Prostate gland (tissue), 2 donors: ENCODE measurements around the gene OSER1.

ENCODE experiments used
- CTCF ChIP-seq, 4 experiments: fragments of 200-600 bp in 2 of 4; fragments of 450-650 bp in 2 of 4; sonication (generic) in 2 of 4; IDR thresholded peaks; 1 replicate in 3 of 4; 2 replicates in 1 of 4; pipeline ENCODE4 v1.5.1; 2016 to 2019; ENCODE audit warnings: antibody characterized with exemption in 4 of 4, mild to moderate bottlenecking in 2 of 4, moderate library complexity in 2 of 4
- POLR2A ChIP-seq: fragments of 450-650 bp; IDR thresholded peaks from one replicate; pipeline ENCODE4 v1.6.1; 2016; ENCODE audit warnings: antibody characterized with exemption, mild to moderate bottlenecking
- POLR2AphosphoS5 ChIP-seq: sonication (generic); formaldehyde crosslinking; IDR thresholded peaks from one replicate; pipeline ENCODE4 v1.6.1; 2017; ENCODE audit warnings: antibody characterized with exemption

DNA sequence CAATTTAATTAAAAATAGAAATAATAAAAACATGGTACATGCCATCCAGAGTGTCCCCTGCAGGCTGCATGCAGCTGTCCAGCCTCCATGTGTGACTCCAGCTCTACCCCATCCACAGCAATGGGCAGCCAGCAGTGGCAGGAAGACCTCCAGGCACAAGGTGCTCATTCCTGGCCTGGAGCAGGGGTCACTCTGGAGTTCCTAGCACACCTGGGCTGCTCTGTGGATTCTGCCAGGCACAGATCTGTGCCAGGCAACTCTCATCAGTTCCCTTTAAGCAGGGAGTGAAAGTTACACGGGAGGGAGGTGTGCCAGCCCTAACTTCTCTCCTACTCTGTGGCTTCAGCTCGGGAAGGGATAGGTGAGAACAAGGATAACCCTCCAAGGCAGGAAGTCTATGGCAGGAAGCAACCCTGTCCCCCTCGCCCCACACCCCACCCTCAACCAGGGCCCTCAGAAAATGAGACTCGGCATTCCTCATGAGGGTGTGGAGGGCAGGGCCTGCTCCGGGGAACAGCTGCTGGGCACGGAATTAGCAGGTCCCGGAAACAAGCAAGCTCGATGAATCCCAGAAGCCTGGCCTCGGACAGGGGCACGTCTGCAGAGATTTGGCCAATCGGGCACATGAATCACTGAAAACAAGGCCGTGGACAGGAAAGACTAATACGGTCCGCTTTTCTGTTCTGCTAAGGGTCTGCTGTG, 33.6 kb downstream of the OSER1 start:
- TF ChIP-seq POLR2AphosphoS5 (no peak), CTCF (IDR thresholded peaks at IDR 0.05) (no peak), POLR2A (no peak)
